GM10847 (cell line): Measurements from ENCODE around the gene CILP2.

ENCODE experiments used
- POLR2A ChIP-seq: IDR thresholded peaks from 2 replicates; pipeline ENCODE4 v1.6.1; 2011; ENCODE audit not compliant: insufficient read length; ENCODE audit errors: extremely low read depth

CILP2 gene

DNA sequence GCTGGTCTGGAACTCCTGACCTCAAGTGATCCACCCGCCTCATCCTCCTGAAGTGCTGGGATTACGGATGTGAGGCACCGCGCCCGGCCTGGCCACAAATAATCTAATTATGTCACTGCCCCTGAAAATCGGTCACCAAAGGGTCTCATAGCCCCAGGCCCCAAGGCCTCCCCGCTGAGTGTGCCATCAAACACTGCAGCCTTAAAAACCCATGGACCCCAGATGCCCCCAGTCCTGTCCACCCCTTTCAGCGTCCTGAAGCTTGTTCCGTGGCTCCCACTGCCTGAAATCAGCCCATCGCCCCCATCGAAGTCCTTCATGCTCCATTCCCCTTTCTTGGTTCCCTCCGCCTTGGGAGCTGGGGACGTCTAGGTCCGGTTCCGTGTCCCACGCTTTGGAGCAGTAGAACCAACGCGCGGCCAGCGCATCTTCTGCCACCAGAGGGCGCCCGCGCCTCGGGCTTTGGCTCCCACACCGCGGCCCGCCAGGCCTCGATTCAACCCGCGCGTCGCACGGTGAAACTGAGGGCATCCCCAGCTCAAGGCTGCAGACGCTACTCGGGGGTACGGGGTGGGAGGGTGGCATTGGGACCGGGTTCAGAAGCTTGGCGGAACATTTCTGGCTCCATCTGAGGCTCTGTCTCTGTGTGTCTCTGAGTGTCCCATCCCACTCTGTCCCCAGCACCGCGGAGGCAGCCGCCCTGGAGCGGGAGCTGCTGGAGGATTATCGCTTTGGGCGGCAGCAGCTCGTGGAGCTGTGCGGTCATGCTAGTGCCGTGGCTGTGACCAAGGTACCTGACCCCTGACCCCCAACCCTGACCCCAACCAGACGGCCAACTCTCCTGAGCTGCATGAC lies 5.9 kb upstream of the CILP2 start:
- TF ChIP-seq POLR2A, result no peak

- no peak for TF ChIP-seq POLR2A
These were observed 5.0 kb upstream of the CILP2 start for GRCh38 chr19:19532806-19533701.

GRCh38 chr19:19533841-19534240 lies 4.2 kb upstream of the CILP2 start:
- no peak for TF ChIP-seq POLR2A

- no peak for TF ChIP-seq POLR2A
These were observed 3.4 kb upstream of the CILP2 start for GRCh38 chr19:19534556-19535265.

- TF ChIP-seq POLR2A, result no peak
These were observed 2.5 kb upstream of the CILP2 start for GRCh38 chr19:19535311-19536191.

GRCh38 chr19:19537075-19538048 lies 703 bp upstream of the CILP2 start:
- TF ChIP-seq POLR2A, result no peak

DNA sequence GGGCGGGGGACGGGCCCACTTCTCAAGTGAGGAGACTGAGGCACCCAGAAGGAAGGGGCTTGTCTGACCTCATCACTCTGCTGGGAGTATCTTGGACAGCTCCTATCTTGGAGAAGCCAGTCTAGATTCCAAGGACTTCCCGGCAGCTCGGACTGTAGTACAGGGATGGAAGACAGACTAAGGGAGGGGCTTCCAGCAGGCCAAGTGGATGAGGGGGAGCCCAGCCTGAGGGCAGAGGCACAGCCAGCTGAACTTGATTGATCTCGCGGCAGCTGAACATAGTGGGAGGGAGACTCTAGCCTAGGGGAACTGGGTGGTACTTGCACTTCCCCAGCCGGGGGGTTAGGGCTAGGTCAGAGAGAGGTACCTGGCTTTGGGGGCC lies 711 bp downstream of the CILP2 start:
- TF ChIP-seq POLR2A, result no peak

DNA sequence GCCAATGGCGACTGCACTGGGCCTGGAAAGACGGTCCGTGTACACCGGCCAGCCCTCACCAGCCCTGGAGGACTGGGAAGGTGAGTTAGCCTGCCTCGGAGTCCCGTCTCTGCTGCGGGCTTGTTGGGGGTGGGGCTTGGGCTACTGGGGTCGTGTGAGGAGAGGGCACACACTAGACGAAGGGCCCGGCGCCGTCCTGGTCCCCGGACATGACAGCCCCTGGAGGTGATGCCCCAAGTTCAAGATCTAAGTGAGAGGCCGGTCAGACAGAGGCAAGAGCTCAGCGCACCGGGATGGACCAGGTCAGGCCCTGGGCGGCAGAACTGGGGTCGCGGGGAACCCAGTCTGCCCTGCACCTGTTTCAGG lies 1.6 kb downstream of the CILP2 start:
- no peak for TF ChIP-seq POLR2A

- no peak for TF ChIP-seq POLR2A
These were observed 2.1 kb downstream of the CILP2 start for GRCh38 chr19:19540064-19540714.

DNA sequence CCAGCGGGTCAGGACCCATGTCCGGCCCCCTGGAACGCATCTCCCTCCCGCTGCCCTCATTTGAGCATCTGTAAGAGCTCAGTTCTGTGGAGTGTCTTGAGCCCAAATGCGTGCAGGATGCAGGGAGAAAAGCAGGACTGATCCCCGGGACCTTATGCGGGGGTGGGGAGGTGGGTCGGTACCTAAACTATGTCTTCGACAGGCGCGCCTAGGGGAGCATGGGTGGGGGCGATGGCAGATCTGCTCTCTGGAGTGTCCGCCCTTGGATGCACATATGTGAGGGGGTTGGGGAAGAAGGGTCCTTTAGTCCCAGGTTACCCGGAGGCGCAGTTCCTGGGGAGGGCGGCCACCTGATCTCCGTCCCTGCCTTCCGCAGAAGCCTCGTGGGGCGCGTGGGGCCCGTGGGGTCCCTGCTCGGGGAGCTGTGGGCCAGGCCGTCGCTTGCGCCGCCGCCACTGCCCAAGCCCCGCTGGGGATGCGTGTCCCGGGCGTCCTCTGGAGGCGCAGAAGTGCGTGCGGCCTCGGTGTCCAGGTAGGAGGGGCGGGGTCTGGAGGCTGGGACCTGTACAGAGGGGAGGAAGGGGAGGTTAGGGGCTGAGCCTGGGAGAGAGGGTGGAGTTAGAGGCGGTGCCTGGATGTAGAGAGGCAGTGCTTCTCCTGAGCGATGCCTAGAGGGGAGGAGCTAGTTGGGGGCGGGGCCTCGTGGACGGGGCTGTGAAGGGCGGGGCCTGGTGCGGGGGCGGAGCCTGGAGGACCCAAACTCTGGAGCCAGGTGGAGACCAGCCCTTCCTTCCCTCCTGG lies 2.9 kb downstream of the CILP2 start:
- TF ChIP-seq POLR2A, result no peak

DNA sequence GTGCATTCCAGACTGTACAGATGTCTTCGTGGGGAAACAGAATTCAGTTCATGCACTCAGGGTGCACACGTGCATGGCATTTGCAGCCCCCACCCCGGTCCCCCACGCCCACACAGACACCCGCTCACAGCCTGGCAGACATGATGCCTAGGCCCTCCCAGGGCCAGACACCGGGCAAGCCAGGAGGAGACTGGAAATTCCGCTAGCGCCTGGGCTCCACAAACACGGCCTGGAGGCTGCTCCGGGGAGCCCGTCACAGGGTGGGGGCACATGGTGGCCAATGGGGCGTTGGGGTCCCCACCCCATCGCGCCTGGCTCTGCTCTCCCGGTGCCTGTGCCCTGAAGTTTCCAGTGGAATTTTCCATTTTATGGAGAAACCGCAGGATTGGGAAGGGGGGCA lies 3.6 kb downstream of the CILP2 start:
- TF ChIP-seq POLR2A, result no peak

DNA sequence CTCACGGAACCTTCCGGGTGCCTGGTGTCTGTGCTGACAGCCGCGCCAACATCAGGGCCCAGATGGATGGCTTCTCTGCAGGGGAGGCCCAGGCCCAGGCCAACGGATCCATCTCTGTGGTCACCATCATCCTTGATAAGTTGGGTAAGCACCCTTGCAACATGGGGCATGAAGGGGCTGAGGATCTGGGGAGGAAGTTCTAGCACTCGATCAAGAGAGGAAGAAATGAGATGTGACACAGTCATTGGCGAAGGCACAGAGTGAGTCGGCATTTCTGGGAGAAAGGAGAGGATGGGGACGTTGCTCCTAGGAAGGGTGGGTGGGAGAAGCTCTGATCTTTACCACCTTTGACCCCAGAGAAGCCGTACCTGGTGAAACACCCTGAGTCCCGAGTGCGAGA lies 4.4 kb downstream of the CILP2 start:
- no peak for TF ChIP-seq POLR2A
